MM.1S (cell line): ENCODE results near the gene SECTM1.

Source experiments
- DNase-seq: peaks from one replicate; pipeline ENCODE4 v3.0.0-alpha.2; 2015
- H2AFZ ChIP-seq: fragments of 300-600 bp; sonication (generic); 2 replicates; pipeline ENCODE4 v1.6.0; 2016; ENCODE audit warnings: antibody characterized with exemption, low read length
- H3F3A ChIP-seq: fragments of 300-600 bp; sonication (generic); 2 replicates; pipeline ENCODE4 v1.6.1; 2016; ENCODE audit warnings: mild to moderate bottlenecking, antibody characterized with exemption, low read length, moderate library complexity, mixed read lengths; ENCODE audit not compliant: insufficient read depth
- H3K27ac ChIP-seq: fragments of 300-600 bp; sonication (generic); 2 replicates; pipeline ENCODE4 v1.5.1; 2016; ENCODE audit warnings: mild to moderate bottlenecking, low read length
- H3K27me3 ChIP-seq: fragments of 300-600 bp; sonication (generic); replicated peaks from 2 replicates; pipeline ENCODE4 v1.6.0; 2016; ENCODE audit warnings: low read length; ENCODE audit not compliant: insufficient read depth
- H3K36me3 ChIP-seq: fragments of 300-600 bp; sonication (generic); replicated peaks from 2 replicates; pipeline ENCODE4 v1.6.1; 2016; ENCODE audit warnings: mild to moderate bottlenecking, low read length, mixed read lengths; ENCODE audit not compliant: insufficient read depth
- H3K4me1 ChIP-seq: fragments of 300-600 bp; sonication (generic); 2 replicates; pipeline ENCODE4 v1.6.1; 2016; ENCODE audit warnings: low read length, mixed read lengths
- H3K4me2 ChIP-seq: fragments of 300-600 bp; sonication (generic); 2 replicates; pipeline ENCODE4 v1.6.0; 2016; ENCODE audit warnings: low read depth, low read length
- H3K4me3 ChIP-seq: fragments of 300-600 bp; sonication (generic); 2 replicates; pipeline ENCODE4 v1.5.1; 2016; ENCODE audit warnings: low read length, mixed read lengths
- H3K79me2 ChIP-seq: fragments of 300-600 bp; sonication (generic); 2 replicates; pipeline ENCODE4 v1.6.1; 2016; ENCODE audit warnings: mixed run types, low read length, mixed read lengths
- H3K9ac ChIP-seq: fragments of 300-600 bp; sonication (generic); 2 replicates; pipeline ENCODE4 v1.6.1; 2016; ENCODE audit warnings: low read length, mixed read lengths
- H3K9me2 ChIP-seq: fragments of 300-600 bp; sonication (generic); replicated peaks from 2 replicates; pipeline ENCODE4 v1.6.1; 2016; ENCODE audit warnings: mild to moderate bottlenecking, low read length, mixed read lengths; ENCODE audit not compliant: insufficient read depth
- H3K9me3 ChIP-seq: fragments of 300-600 bp; sonication (generic); replicated peaks from 2 replicates; pipeline ENCODE4 v1.6.1; 2016; ENCODE audit warnings: mild to moderate bottlenecking, low read length, mixed read lengths; ENCODE audit not compliant: insufficient read depth
- H4K20me1 ChIP-seq: fragments of 300-600 bp; sonication (generic); 2 replicates; pipeline ENCODE4 v1.6.1; 2016; ENCODE audit warnings: mild to moderate bottlenecking, low read length, moderate library complexity, mixed read lengths; ENCODE audit not compliant: insufficient read depth
- EZH2 ChIP-seq: fragments of 300-600 bp; sonication (generic); optimal IDR thresholded peaks from 2 replicates; pipeline ENCODE3; 2017; ENCODE audit warnings: low read depth, mild to moderate bottlenecking, antibody characterized with exemption, low read length, mixed read lengths
- EZH2phosphoT487 ChIP-seq: fragments of 300-600 bp; sonication (generic); IDR thresholded peaks from 2 replicates; pipeline ENCODE4 v1.6.1; 2018; ENCODE audit warnings: antibody characterized with exemption, low read length
- TF ChIP-seq, protein P1 (sequence below): fragments of 300-600 bp; sonication (generic); IDR thresholded peaks from 2 replicates; pipeline ENCODE4 v1.5.1; 2016; ENCODE audit warnings: antibody characterized with exemption, low read length, mixed read lengths

The SECTM1 gene

GRCh38 chr17:82371333-82372248 lies 38.0 kb upstream of the SECTM1 start, which contains the start of gene UTS2R:
UTS2R (plus strand) TSS chr17:82371765; CDS start chr17:82374325, 2,560 bp downstream.
- Histone ChIP-seq H3K27me3 (no peaks in the 10 kb centered on the region), H3K9ac (peak within 1 kb of the TSS; percentile 40), H3K9me3 (no peaks in the 10 kb centered on the region), H3K4me2 (peak within 1 kb of the TSS; percentile 92), H3K36me3 (no peaks in the 10 kb centered on the region), H3K4me1 (peaks cover 16% of the 10 kb centered on the region), H3K79me2 (no peaks in the 10 kb centered on the region), H2AFZ (peak within 1 kb of the TSS; percentile 70), H4K20me1 (no peaks in the 10 kb centered on the region), H3K9me2 (no peaks in the 10 kb centered on the region), H3K4me3 (peak within 1 kb of the TSS; percentile 46; the same call in 1 of the 2 replicates), H3K27ac (peak within 1 kb of the TSS; percentile 81), H3F3A (peaks cover 11% of the 10 kb centered on the region; the same call in 1 of the 2 replicates)
- no peak for DNase-seq
- TF ChIP-seq EZH2 (no peak), EZH2phosphoT487 (no peak)
- TF ChIP-seq, protein P1, sequence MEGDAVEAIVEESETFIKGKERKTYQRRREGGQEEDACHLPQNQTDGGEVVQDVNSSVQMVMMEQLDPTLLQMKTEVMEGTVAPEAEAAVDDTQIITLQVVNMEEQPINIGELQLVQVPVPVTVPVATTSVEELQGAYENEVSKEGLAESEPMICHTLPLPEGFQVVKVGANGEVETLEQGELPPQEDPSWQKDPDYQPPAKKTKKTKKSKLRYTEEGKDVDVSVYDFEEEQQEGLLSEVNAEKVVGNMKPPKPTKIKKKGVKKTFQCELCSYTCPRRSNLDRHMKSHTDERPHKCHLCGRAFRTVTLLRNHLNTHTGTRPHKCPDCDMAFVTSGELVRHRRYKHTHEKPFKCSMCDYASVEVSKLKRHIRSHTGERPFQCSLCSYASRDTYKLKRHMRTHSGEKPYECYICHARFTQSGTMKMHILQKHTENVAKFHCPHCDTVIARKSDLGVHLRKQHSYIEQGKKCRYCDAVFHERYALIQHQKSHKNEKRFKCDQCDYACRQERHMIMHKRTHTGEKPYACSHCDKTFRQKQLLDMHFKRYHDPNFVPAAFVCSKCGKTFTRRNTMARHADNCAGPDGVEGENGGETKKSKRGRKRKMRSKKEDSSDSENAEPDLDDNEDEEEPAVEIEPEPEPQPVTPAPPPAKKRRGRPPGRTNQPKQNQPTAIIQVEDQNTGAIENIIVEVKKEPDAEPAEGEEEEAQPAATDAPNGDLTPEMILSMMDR, result no peak

DNA sequence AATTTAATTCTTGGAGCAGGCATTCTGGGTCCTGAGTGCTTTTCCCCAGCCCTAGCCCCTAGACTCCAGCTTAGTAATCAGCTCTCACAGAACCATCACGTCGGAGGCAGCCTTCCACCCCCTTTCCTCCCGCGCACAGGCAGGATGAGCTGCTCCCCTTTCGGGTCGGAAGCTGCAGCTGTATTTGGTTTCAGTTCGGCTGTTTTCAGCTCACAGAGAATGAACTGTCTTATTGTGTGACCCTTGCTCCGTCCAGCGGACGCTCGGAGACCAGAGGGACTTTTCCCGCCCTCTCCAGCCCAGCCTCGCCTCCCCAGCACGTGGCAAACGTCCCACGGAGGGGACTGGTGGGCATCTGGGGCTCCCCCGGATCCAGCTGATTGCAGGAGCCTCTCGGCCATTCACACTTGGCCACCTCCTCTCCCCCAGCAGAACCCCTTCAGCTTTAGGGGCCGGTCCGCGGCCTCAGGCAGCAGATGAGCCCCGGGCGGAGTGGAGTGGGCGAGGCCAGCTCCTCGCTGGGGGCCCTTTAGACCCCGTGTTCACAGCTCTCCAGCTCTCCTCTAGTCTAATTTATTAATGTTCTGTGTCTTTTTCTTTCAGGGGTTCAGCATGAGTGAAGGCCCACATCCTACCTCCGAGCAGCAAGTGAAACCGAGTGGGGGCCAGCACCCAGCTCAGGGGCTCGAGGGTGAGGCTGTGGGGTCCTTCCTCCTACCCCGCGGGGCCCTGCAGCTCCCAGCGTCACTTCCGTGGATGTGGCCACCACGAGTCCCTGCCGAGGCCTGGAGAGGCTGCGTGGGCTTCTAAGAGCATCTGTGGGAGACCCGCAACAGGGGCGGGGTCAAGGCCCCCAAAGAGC lies 37.1 kb upstream of the SECTM1 start:
- H3K4me3 ChIP-seq, result peak overlapping the region; percentile 46; the same call in 1 of the 2 replicates
- peak overlapping the region; percentile 92 for H3K4me2 ChIP-seq
- H3K36me3 ChIP-seq, result no peaks in the 10 kb centered on the region
- no peaks in the 10 kb centered on the region for H3K9me2 ChIP-seq
- peaks cover 11% of the 10 kb centered on the region; the same call in 1 of the 2 replicates for H3F3A ChIP-seq
- no peaks in the 10 kb centered on the region for H3K79me2 ChIP-seq
- H2AFZ ChIP-seq, result peak overlapping the region; percentile 70
- no peaks in the 10 kb centered on the region for H3K9me3 ChIP-seq
- peaks cover 16% of the 10 kb centered on the region for H3K4me1 ChIP-seq
- no peak for TF ChIP-seq EZH2
- no peak for TF ChIP-seq EZH2phosphoT487
- TF ChIP-seq, protein P1, result 0 out of 2 replicates have a peak, but pooled peaks have one; percentile 17
- no peaks in the 10 kb centered on the region for H3K27me3 ChIP-seq
- peak; percentile 94 for DNase-seq
- H3K9ac ChIP-seq, result peak overlapping the region; percentile 40
- peak overlapping the region; percentile 81 for H3K27ac ChIP-seq
- no peaks in the 10 kb centered on the region for H4K20me1 ChIP-seq

DNA sequence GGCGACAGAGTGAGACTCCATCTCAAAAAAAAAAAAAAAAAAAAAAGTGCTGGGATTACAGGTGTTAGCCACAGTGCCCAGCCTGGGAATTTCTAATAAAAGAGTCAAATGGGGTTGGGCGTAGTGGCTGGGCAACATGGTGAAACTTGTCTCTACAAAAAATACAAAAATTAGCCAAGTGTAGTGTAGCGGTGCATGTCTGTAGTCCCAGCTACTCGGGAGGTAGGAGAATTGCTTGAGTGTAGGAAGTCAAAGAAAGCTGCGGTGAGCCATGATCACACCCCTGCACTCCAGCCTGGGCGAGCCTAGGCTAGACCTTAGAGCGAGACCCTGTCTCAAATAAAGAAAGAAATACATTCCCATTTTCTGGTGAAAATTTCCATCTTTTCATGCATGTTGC lies 35.6 kb upstream of the SECTM1 start:
- TF ChIP-seq EZH2phosphoT487 (no peak), EZH2 (no peak)
- TF ChIP-seq, protein P1, result no peak
- Histone ChIP-seq H3F3A (peaks cover 11% of the 10 kb centered on the region; the same call in 1 of the 2 replicates), H3K4me2 (no peak overlapping the region), H3K27me3 (no peaks in the 10 kb centered on the region), H3K79me2 (no peaks in the 10 kb centered on the region), H3K27ac (no peak overlapping the region), H3K9ac (no peak overlapping the region), H3K4me1 (peaks cover 16% of the 10 kb centered on the region), H3K36me3 (no peaks in the 10 kb centered on the region), H3K9me3 (no peaks in the 10 kb centered on the region), H3K9me2 (no peaks in the 10 kb centered on the region), H3K4me3 (no peak overlapping the region), H4K20me1 (no peaks in the 10 kb centered on the region), H2AFZ (no peak overlapping the region)
- no peak for DNase-seq
